Activated CD4-positive, alpha-beta T cell treated with anti-CD3 and anti-CD28 coated beads, Interleukin-2, amount 50 U/mL, for 1 hour (primary cell): ENCODE data around the gene ARHGAP26.
"Not testable (repeated sequence)": the region's sequence is repeated elsewhere in the genome, so short reads cannot be mapped to it uniquely, and the experiment has no call there.

Source experiments
- DNase-seq: peaks from one replicate; pipeline ENCODE4 v3.0.0-alpha.2; 2020

ARHGAP26 gene

GRCh38 chr5:143074414-143074996 lies 304.3 kb downstream of the ARHGAP26 start:
- no peak for DNase-seq

- no peak for DNase-seq
Observed at GRCh38 chr5:143076377-143076776, 306.2 kb downstream of the ARHGAP26 start.

GRCh38 chr5:143077453-143078103 lies 307.4 kb downstream of the ARHGAP26 start:
- DNase-seq: no peak

GRCh38 chr5:143078313-143078712 lies 308.1 kb downstream of the ARHGAP26 start:
- DNase-seq: no peak

- DNase-seq: no peak
Observed at GRCh38 chr5:143078971-143079370, 308.8 kb downstream of the ARHGAP26 start.

- no peak for DNase-seq
Observed at GRCh38 chr5:143080407-143080806, 310.2 kb downstream of the ARHGAP26 start.

GRCh38 chr5:143080982-143081381 lies 310.8 kb downstream of the ARHGAP26 start:
- DNase-seq: no peak

- DNase-seq: no peak
Observed at GRCh38 chr5:143083006-143083405, 312.8 kb downstream of the ARHGAP26 start.

GRCh38 chr5:143084407-143084806 lies 314.2 kb downstream of the ARHGAP26 start:
- no peak for DNase-seq

- DNase-seq: no peak
Observed at GRCh38 chr5:143085319-143085917, 315.2 kb downstream of the ARHGAP26 start.

GRCh38 chr5:143086546-143086907 lies 316.4 kb downstream of the ARHGAP26 start:
- DNase-seq: no peak

GRCh38 chr5:143086908-143087637 lies 316.9 kb downstream of the ARHGAP26 start:
- DNase-seq: no peak

GRCh38 chr5:143088702-143089101 lies 318.5 kb downstream of the ARHGAP26 start:
- not testable (repeated sequence) for DNase-seq

- not testable (repeated sequence) for DNase-seq
Observed at GRCh38 chr5:143090044-143090443, 319.9 kb downstream of the ARHGAP26 start.

- DNase-seq: not testable (repeated sequence)
Observed at GRCh38 chr5:143092711-143093451, 322.7 kb downstream of the ARHGAP26 start.

GRCh38 chr5:143093452-143094086 lies 323.4 kb downstream of the ARHGAP26 start:
- no peak for DNase-seq

GRCh38 chr5:143094087-143094521 lies 323.9 kb downstream of the ARHGAP26 start:
- DNase-seq: no peak

GRCh38 chr5:143094608-143095007 lies 324.4 kb downstream of the ARHGAP26 start:
- DNase-seq: not testable (repeated sequence)

- no peak for DNase-seq
Observed at GRCh38 chr5:143101121-143101520, 330.9 kb downstream of the ARHGAP26 start.

GRCh38 chr5:143101725-143102386 lies 331.7 kb downstream of the ARHGAP26 start:
- DNase-seq: no peak

- DNase-seq: no peak
Observed at GRCh38 chr5:143102411-143102810, 332.2 kb downstream of the ARHGAP26 start.
